Measurements from ENCODE around the gene ALG1L2. TPM values are rescaled to one million over a fixed set of nuclear protein-coding genes. Genes with fewer than 3 reads are reported as not detected.

ALG1L2 gene, protein sequence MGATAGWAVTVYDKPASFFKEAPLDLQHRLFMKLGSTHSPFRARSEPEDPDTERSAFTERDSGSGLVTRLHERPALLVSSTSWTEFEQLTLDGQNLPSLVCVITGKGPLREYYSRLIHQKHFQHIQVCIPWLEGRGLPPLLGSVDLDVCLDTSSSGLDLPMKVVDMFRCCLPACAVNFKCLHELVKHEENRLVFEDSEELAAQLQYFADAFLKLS
- 1.8 TPM for total RNA-seq

GRCh38 chr3:130081351-130081881 is at the start of gene ALG1L2:
ALG1L2 (plus strand) TSS chr3:130081831; CDS start chr3:130082017, 186 bp downstream.

Other genes starting within 250 kb of the ALG1L2 start
- 35.9 TPM for gene TMCC1, start 188.1 kb upstream of the ALG1L2 start, total RNA-seq
- 0.35 TPM for gene TRH, start 107.1 kb upstream of the ALG1L2 start, total RNA-seq